Measurements from ENCODE around the gene MCOLN3. TPM values are rescaled to one million over a fixed set of nuclear protein-coding genes. Genes with fewer than 3 reads are reported as not detected.

The MCOLN3 gene
- 0.47 and 0.65 TPM in 2 replicates for total RNA-seq (ENCODE audit: low replicate concordance)

DNA sequence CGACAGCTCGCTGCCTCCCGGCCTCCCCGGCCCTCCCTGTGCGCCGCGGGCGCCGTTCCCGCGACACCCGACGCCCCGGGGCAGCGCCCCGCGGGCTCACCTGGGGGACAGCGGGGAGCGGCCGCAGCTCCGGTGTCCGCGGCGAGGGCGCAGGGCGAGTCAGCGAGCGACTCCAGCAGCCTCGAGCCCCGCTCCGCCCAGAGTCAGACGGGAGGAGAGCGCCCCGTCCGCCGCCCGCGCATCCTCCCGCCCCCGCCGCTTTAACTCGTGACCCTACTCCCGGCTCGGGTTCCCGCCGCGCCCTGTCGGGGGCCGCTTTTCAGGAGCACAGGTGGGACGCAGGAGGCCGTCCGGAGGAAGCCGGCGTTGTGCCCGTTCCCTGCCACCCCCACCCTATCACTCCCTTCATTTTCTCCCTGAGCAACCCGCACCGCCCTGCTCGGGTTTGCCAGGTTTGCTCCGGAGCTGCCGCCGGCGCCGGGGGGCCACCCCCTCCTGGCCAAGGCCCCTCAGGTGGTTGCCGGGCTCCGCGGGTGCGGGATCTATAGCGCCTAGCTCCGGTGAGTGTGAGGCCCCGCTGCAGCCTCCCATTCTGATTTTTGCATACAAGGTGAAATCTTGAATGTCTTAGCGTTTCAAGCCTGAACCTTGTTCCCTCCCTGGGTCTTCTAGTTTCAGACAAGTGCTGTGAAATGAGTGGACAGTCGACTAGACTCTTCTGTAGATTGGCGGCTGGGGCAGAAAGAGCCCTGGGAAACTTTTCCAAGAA, at the start of gene MCOLN3:
Gene MCOLN3 (minus strand): TSS at position 205 of the 769 bp plus-strand sequence. CDS start 3,140 bp downstream, outside the sequence.
- H3K27ac ChIP-seq: no peak within 1 kb of the TSS
- TF ChIP-seq EZH2phosphoT487 (IDR thresholded peaks at IDR 0.05) (peak; percentile 76), EZH2 (IDR thresholded peaks at IDR 0.05) (peak; percentile 93)
- TF ChIP-seq, protein P1, sequence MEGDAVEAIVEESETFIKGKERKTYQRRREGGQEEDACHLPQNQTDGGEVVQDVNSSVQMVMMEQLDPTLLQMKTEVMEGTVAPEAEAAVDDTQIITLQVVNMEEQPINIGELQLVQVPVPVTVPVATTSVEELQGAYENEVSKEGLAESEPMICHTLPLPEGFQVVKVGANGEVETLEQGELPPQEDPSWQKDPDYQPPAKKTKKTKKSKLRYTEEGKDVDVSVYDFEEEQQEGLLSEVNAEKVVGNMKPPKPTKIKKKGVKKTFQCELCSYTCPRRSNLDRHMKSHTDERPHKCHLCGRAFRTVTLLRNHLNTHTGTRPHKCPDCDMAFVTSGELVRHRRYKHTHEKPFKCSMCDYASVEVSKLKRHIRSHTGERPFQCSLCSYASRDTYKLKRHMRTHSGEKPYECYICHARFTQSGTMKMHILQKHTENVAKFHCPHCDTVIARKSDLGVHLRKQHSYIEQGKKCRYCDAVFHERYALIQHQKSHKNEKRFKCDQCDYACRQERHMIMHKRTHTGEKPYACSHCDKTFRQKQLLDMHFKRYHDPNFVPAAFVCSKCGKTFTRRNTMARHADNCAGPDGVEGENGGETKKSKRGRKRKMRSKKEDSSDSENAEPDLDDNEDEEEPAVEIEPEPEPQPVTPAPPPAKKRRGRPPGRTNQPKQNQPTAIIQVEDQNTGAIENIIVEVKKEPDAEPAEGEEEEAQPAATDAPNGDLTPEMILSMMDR (IDR thresholded peaks at IDR 0.05): no peak
- peak; percentile 77 for DNase-seq (ENCODE audit: low spot score)
- no peaks in the 10 kb centered on the region for H3K9me3 ChIP-seq (ENCODE audit: low read depth)
- no peaks in the 10 kb centered on the region for H3K36me3 ChIP-seq
- no peaks in the 10 kb centered on the region for H3K9me3 Mint-ChIP-seq
- peaks cover 10% of the 10 kb centered on the region for H3K4me1 Mint-ChIP-seq
- peak within 1 kb of the TSS; percentile 91 for H3K4me2 ChIP-seq
- H3K36me3 Mint-ChIP-seq: no peaks in the 10 kb centered on the region
- peaks cover 50% of the 10 kb centered on the region for H3K27me3 Mint-ChIP-seq (ENCODE audit: insufficient read depth, low read depth)
- peaks cover 6% of the 10 kb centered on the region for H3K4me1 ChIP-seq
- H3K4me3 Mint-ChIP-seq: peak within 1 kb of the TSS; percentile 88
- peak within 1 kb of the TSS; percentile 88 for H2AFZ ChIP-seq (replicated peaks)
- H3K27me3 ChIP-seq: peaks cover 86% of the 10 kb centered on the region
- H3K9ac ChIP-seq: no peak within 1 kb of the TSS
- no peaks in the 10 kb centered on the region for H3K79me2 ChIP-seq (ENCODE audit: low read depth)
- peaks cover 11% of the 10 kb centered on the region for H3F3A ChIP-seq (ENCODE audit: low read depth)
- no peak within 1 kb of the TSS for H3K27ac Mint-ChIP-seq
- peak within 1 kb of the TSS; percentile 59 for H3K4me3 ChIP-seq
- H4K20me1 ChIP-seq (ENCODE audit: low read depth): peaks cover 11% of the 10 kb centered on the region

GRCh38 chr1:85093644-85094043, 45.3 kb upstream of the MCOLN3 start:
- Histone ChIP-seq H3K4me2 (no peak overlapping the region), H4K20me1 (ENCODE audit: low read depth) (no peaks in the 10 kb centered on the region), H2AFZ (replicated peaks) (no peak overlapping the region), H3K9ac (no peak overlapping the region), H3K9me3 (ENCODE audit: low read depth) (no peaks in the 10 kb centered on the region), H3K27me3 (no peaks in the 10 kb centered on the region), H3K4me1 (no peaks in the 10 kb centered on the region), H3K4me3 (no peak overlapping the region), H3K36me3 (no peaks in the 10 kb centered on the region), H3K79me2 (ENCODE audit: low read depth) (no peaks in the 10 kb centered on the region), H3K27ac (no peak overlapping the region), H3F3A (ENCODE audit: low read depth) (no peaks in the 10 kb centered on the region)
- H3K27ac Mint-ChIP-seq: no peak overlapping the region
- H3K4me1 Mint-ChIP-seq: no peaks in the 10 kb centered on the region
- H3K27me3 Mint-ChIP-seq (ENCODE audit: insufficient read depth, low read depth): peaks cover 2% of the 10 kb centered on the region
- TF ChIP-seq EZH2 (IDR thresholded peaks at IDR 0.05) (no peak), EZH2phosphoT487 (IDR thresholded peaks at IDR 0.05) (no peak)
- TF ChIP-seq, protein P1 (IDR thresholded peaks at IDR 0.05): no peak
- DNase-seq (ENCODE audit: low spot score): no peak
- no peaks in the 10 kb centered on the region for H3K9me3 Mint-ChIP-seq
- H3K4me3 Mint-ChIP-seq: no peak overlapping the region
- no peaks in the 10 kb centered on the region for H3K36me3 Mint-ChIP-seq

DNA sequence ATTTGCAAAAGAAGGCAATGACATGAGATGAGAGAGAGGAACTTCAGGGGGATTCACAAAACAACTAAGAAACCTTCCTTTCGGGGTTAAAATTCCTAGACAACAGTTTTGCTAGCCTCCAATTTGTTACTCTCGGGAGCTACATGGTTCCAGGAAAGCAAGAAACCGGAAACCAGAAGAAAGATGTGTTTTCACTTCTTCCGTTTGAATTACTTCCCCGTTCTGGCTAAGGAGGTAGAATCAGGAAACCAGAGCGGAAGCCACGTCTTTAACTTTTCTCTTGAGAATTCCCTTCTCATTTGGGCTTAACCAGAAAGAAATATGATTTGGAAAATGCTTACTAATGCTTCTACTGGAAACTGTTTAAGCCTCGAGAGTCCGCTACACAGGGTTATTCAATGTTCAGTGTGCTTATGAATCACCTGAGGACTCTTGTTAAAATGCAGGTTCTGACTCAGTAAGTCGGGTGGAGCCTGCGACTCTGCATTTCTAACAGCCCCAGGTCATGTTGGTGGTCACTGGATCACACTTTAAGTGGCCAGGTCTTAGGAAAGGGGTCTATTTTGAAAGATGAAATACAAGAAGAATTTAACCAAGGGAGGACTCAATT, 43.5 kb upstream of the MCOLN3 start:
- H2AFZ ChIP-seq (replicated peaks): peak overlapping the region; percentile 68
- Mint-ChIP-seq H3K27ac (no peak overlapping the region), H3K4me3 (no peak overlapping the region), H3K27me3 (ENCODE audit: insufficient read depth, low read depth) (peaks cover 2% of the 10 kb centered on the region), H3K36me3 (no peaks in the 10 kb centered on the region), H3K9me3 (no peaks in the 10 kb centered on the region), H3K4me1 (no peaks in the 10 kb centered on the region)
- no peaks in the 10 kb centered on the region for H3K27me3 ChIP-seq
- no peak for TF ChIP-seq EZH2 (IDR thresholded peaks at IDR 0.05)
- TF ChIP-seq, protein P1 (IDR thresholded peaks at IDR 0.05): no peak
- no peak for TF ChIP-seq EZH2phosphoT487 (IDR thresholded peaks at IDR 0.05)
- H3K4me2 ChIP-seq: no peak overlapping the region
- H3K9ac ChIP-seq: no peak overlapping the region
- no peaks in the 10 kb centered on the region for H3K79me2 ChIP-seq (ENCODE audit: low read depth)
- no peaks in the 10 kb centered on the region for H3F3A ChIP-seq (ENCODE audit: low read depth)
- no peak overlapping the region for H3K27ac ChIP-seq
- no peaks in the 10 kb centered on the region for H3K4me1 ChIP-seq
- H3K4me3 ChIP-seq: no peak overlapping the region
- no peaks in the 10 kb centered on the region for H3K36me3 ChIP-seq
- H3K9me3 ChIP-seq (ENCODE audit: low read depth): no peaks in the 10 kb centered on the region
- no peaks in the 10 kb centered on the region for H4K20me1 ChIP-seq (ENCODE audit: low read depth)
- DNase-seq (ENCODE audit: low spot score): no peak

Measured in neural progenitor cell (in vitro differentiated cells).